Measurements from ENCODE around the gene ZBTB7A.

GRCh38 chr19:4113398-4114088 is 46.8 kb upstream of the ZBTB7A start:
- TF ChIP-seq, protein P1, sequence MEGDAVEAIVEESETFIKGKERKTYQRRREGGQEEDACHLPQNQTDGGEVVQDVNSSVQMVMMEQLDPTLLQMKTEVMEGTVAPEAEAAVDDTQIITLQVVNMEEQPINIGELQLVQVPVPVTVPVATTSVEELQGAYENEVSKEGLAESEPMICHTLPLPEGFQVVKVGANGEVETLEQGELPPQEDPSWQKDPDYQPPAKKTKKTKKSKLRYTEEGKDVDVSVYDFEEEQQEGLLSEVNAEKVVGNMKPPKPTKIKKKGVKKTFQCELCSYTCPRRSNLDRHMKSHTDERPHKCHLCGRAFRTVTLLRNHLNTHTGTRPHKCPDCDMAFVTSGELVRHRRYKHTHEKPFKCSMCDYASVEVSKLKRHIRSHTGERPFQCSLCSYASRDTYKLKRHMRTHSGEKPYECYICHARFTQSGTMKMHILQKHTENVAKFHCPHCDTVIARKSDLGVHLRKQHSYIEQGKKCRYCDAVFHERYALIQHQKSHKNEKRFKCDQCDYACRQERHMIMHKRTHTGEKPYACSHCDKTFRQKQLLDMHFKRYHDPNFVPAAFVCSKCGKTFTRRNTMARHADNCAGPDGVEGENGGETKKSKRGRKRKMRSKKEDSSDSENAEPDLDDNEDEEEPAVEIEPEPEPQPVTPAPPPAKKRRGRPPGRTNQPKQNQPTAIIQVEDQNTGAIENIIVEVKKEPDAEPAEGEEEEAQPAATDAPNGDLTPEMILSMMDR (IDR thresholded peaks at IDR 0.05) = no peak
- TF ChIP-seq POLR2AphosphoS5 (IDR thresholded peaks at IDR 0.05) (no peak), POLR2A (IDR thresholded peaks at IDR 0.05) (no peak)
